Lower leg skin (tissue), 3 donors: ENCODE data around the gene YY1.
"Not testable (repeated sequence)": the region's sequence is repeated elsewhere in the genome, so short reads cannot be mapped to it uniquely, and the experiment has no call there.

ENCODE experiments used
- CTCF ChIP-seq, 3 donors: fragments of 450-650 bp; IDR thresholded peaks; one replicate each; pipeline ENCODE4 v1.5.1; 2016; ENCODE audit warnings: antibody characterized with exemption in 3 of 3, mild to moderate bottlenecking in 3 of 3, moderate library complexity in 2 of 3
- POLR2A ChIP-seq, 2 donors: fragments of 450-650 bp; IDR thresholded peaks; one replicate each; pipeline ENCODE4 v1.6.1; 2016 to 2017; ENCODE audit warnings: antibody characterized with exemption in 2 of 2, mild to moderate bottlenecking in 1 of 2, moderate library complexity in 1 of 2

- not testable (repeated sequence) for TF ChIP-seq CTCF, POLR2A (IDR thresholded peaks at IDR 0.05)
Measured at GRCh38 chr14:100236271-100236818, 2.6 kb upstream of the YY1 start.
